ENCODE measurements around the gene LRCH1. TPM values are rescaled to one million over a fixed set of nuclear protein-coding genes. Genes with fewer than 3 reads are reported as not detected.

The LRCH1 gene
- polyA plus RNA-seq, 1 of the 3 experiments (the other 2 are of a cell fraction) = 5.5 TPM

DNA sequence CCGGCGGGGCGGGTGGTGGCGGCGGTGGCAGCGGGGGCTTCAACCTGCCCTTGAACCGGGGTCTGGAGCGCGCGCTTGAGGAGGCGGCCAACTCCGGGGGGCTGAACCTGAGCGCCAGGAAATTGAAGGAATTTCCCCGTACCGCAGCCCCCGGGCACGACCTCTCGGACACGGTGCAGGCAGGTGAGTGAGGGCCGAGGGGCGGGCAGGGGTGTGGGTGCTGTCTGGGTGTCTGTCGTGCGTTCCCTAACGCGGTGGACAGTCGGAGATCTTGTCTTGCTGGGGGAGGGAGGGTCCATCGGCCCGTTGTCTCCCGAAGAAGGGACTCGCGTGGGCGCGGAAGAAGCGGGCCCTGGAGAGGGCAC, 533 bp downstream of the LRCH1 start:
- Histone ChIP-seq H3K9me2 (no peaks in the 10 kb centered on the region), H3K4me3 (ENCODE audit: low read depth in 2 of 2, low read length in 1 of 2) (peak overlapping the region; percentile 85 to 97), H3K4me2 (peak overlapping the region; percentile 98), H2AFZ (ENCODE audit: low read depth) (peak overlapping the region; percentile 59; the same call in 1 of the 2 replicates), H3K36me3 (replicated peaks in 1 of 2; ENCODE audit: control insufficient read depth in 1 of 2, insufficient read depth in 2 of 2, low read length in 1 of 2) (no peaks in the 10 kb centered on the region), H4K20me1 (ENCODE audit: insufficient read depth) (peaks cover 28% of the 10 kb centered on the region), H3K27me3 (ENCODE audit: insufficient read depth) (no peaks in the 10 kb centered on the region), H3K27ac (ENCODE audit: low read depth in 2 of 2, low read length in 1 of 2) (peak overlapping the region; percentile 88 to 91), H3F3A (replicated peaks; ENCODE audit: insufficient read depth) (peaks cover 28% of the 10 kb centered on the region), H3K4me1 (ENCODE audit: control insufficient read depth in 1 of 2, insufficient read depth in 2 of 2, low read depth in 1 of 2, low read length in 1 of 2) (peaks cover 8 to 13% of the 10 kb centered on the region in 2 experiments), H3K79me2 (ENCODE audit: insufficient read depth) (peaks cover 61% of the 10 kb centered on the region), H3K9ac (peak overlapping the region; percentile 93), H3K9me3 (no peaks in the 10 kb centered on the region)
- TF ChIP-seq GATA2 (CRISPR knock-in tag; IDR thresholded peaks at IDR 0.05) = peak; percentile 23; the same call in 1 of the 2 replicates
- no peak for TF ChIP-seq NFIC (IDR thresholded peaks at IDR 0.05; ENCODE audit: borderline replicate concordance)
- TF ChIP-seq, protein P1, sequence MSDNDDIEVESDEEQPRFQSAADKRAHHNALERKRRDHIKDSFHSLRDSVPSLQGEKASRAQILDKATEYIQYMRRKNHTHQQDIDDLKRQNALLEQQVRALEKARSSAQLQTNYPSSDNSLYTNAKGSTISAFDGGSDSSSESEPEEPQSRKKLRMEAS (IDR thresholded peaks at IDR 0.05; ENCODE audit: low read depth) = no peak
- CTCF ChIA-PET = interaction anchor here (2.9 kb wide), 1 partner anchor 170 kb away, joined by 88 read pairs; no protein-coding TSS in a partner anchor
- peak; percentile 60 for DNase-seq
- POLR2A ChIA-PET = no interaction called here
- 0% methylated on average over 16 of the region's 34 CpGs for WGBS (ENCODE audit: low lambda C conversion rate)

DNA sequence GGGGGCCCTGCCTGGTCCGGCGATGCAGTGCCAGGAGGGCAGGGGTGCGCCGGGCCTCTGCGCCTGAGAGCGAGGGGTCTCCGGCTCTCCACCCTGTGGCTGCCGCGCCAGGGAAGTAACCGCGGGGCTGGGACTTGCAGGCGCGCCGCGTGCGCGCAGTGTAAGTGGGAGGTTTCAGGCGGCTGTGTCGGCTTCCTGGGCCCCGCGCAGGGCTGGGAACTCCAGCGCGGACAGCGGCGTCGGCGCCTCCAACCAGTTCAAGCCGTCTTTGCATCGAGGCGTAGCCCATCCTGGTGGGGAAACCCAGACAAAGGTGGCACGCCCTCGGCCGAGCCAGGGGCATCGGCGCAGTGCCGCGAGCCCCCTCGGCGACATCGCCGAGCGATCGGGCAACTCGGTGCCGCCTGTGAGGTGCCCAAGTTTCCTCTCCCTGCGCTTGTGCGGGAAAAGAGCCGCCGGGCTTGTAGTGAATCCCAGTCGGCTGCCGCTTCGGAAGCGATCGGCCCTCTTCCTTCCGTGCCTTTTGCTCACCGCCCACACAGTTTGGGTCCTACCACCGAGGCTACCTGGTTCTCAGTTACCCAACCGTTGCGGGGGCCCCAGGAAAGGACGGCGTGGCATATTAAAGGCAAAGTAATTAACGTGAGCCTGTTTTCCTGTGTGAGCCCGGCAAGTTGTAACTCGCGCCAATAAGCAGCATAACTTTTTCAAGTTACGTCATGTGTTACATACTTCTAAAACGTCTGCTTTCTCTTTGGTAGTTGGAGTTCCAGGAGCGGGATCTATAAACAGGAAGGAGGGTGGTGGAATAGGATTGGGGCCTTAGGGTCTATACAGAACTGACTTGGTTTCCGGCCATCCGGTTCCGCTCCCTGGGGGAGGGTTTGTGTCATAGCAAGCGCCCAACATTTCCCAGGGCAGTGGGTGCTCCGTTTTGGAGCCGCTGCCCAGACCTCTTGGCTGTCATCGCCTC, 1.2 kb downstream of the LRCH1 start:
- H3K27ac ChIP-seq (ENCODE audit: low read depth in 2 of 2, low read length in 1 of 2) = peak overlapping the region; percentile 88 to 91
- peak overlapping the region; percentile 98 for H3K4me2 ChIP-seq
- POLR2A ChIA-PET = no interaction called here
- CTCF ChIA-PET = interaction anchor here (1.3 kb wide), 1 partner anchor 90 kb away, joined by 3 read pairs; no protein-coding TSS in a partner anchor
- WGBS (ENCODE audit: low lambda C conversion rate) = 1% methylated on average over 35 of the region's 75 CpGs
- peak overlapping the region; percentile 85 to 97 for H3K4me3 ChIP-seq (ENCODE audit: low read depth in 2 of 2, low read length in 1 of 2)
- no peaks in the 10 kb centered on the region for H3K9me2 ChIP-seq
- peaks cover 13% of the 10 kb centered on the region in 2 experiments for H3K4me1 ChIP-seq (ENCODE audit: control insufficient read depth in 1 of 2, insufficient read depth in 2 of 2, low read depth in 1 of 2, low read length in 1 of 2)
- peaks cover 35% of the 10 kb centered on the region for H4K20me1 ChIP-seq (ENCODE audit: insufficient read depth)
- no peaks in the 10 kb centered on the region for H3K27me3 ChIP-seq (ENCODE audit: insufficient read depth)
- no peaks in the 10 kb centered on the region for H3K9me3 ChIP-seq
- peak overlapping the region; percentile 71 for H2AFZ ChIP-seq (ENCODE audit: low read depth)
- peaks cover 67% of the 10 kb centered on the region for H3K79me2 ChIP-seq (ENCODE audit: insufficient read depth)
- DNase-seq = peak; percentile 77
- peaks cover 31% of the 10 kb centered on the region for H3F3A ChIP-seq (replicated peaks; ENCODE audit: insufficient read depth)
- no peaks in the 10 kb centered on the region for H3K36me3 ChIP-seq (replicated peaks in 1 of 2; ENCODE audit: control insufficient read depth in 1 of 2, insufficient read depth in 2 of 2, low read length in 1 of 2)
- H3K9ac ChIP-seq = peak overlapping the region; percentile 93
- TF ChIP-seq FOXM1 (IDR thresholded peaks at IDR 0.05; ENCODE audit: low read depth) (no peak), TAF1 (IDR thresholded peaks at IDR 0.05; ENCODE audit: borderline replicate concordance, low read depth, low read length) (0 out of 2 replicates have a peak, but pooled peaks have one; percentile 9), GABPA (IDR thresholded peaks at IDR 0.05; ENCODE audit: low read depth) (peak; percentile 62), TEAD4 (IDR thresholded peaks at IDR 0.05; ENCODE audit: borderline replicate concordance, insufficient read depth) (no peak), NRF1 (IDR thresholded peaks at IDR 0.05; ENCODE audit: low read depth, low read length) (0 out of 2 replicates have a peak, but pooled peaks have one; percentile 25), FOSL2 (IDR thresholded peaks at IDR 0.05; ENCODE audit: borderline replicate concordance, low read depth) (no peak), MEF2A (IDR thresholded peaks at IDR 0.05; ENCODE audit: borderline replicate concordance, low read depth) (no peak), SIN3A (IDR thresholded peaks at IDR 0.05; ENCODE audit: borderline replicate concordance, low read depth, low read length) (peak; percentile 52; the same call in 1 of the 2 replicates), YY1 (IDR thresholded peaks at IDR 0.05; ENCODE audit: low read depth) (no peak), ELF1 (IDR thresholded peaks at IDR 0.05) (no peak; the same call in 1 of the 2 replicates), MXI1 (IDR thresholded peaks at IDR 0.05; ENCODE audit: low read depth, low read length) (peak; percentile 73)
- TF ChIP-seq, protein P2, sequence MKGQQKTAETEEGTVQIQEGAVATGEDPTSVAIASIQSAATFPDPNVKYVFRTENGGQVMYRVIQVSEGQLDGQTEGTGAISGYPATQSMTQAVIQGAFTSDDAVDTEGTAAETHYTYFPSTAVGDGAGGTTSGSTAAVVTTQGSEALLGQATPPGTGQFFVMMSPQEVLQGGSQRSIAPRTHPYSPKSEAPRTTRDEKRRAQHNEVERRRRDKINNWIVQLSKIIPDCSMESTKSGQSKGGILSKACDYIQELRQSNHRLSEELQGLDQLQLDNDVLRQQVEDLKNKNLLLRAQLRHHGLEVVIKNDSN (IDR thresholded peaks at IDR 0.05; ENCODE audit: borderline replicate concordance, low read depth) = 0 out of 2 replicates have a peak, but pooled peaks have one; percentile 3
- TF ChIP-seq, protein P1 (IDR thresholded peaks at IDR 0.05; ENCODE audit: low read depth) = 0 out of 2 replicates have a peak, but pooled peaks have one; percentile 14
- TF ChIP-seq, protein P3, sequence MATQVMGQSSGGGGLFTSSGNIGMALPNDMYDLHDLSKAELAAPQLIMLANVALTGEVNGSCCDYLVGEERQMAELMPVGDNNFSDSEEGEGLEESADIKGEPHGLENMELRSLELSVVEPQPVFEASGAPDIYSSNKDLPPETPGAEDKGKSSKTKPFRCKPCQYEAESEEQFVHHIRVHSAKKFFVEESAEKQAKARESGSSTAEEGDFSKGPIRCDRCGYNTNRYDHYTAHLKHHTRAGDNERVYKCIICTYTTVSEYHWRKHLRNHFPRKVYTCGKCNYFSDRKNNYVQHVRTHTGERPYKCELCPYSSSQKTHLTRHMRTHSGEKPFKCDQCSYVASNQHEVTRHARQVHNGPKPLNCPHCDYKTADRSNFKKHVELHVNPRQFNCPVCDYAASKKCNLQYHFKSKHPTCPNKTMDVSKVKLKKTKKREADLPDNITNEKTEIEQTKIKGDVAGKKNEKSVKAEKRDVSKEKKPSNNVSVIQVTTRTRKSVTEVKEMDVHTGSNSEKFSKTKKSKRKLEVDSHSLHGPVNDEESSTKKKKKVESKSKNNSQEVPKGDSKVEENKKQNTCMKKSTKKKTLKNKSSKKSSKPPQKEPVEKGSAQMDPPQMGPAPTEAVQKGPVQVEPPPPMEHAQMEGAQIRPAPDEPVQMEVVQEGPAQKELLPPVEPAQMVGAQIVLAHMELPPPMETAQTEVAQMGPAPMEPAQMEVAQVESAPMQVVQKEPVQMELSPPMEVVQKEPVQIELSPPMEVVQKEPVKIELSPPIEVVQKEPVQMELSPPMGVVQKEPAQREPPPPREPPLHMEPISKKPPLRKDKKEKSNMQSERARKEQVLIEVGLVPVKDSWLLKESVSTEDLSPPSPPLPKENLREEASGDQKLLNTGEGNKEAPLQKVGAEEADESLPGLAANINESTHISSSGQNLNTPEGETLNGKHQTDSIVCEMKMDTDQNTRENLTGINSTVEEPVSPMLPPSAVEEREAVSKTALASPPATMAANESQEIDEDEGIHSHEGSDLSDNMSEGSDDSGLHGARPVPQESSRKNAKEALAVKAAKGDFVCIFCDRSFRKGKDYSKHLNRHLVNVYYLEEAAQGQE (IDR thresholded peaks at IDR 0.05; ENCODE audit: low read depth, low read length) = 0 out of 2 replicates have a peak, but pooled peaks have one; percentile 60
- TF ChIP-seq, protein P4, sequence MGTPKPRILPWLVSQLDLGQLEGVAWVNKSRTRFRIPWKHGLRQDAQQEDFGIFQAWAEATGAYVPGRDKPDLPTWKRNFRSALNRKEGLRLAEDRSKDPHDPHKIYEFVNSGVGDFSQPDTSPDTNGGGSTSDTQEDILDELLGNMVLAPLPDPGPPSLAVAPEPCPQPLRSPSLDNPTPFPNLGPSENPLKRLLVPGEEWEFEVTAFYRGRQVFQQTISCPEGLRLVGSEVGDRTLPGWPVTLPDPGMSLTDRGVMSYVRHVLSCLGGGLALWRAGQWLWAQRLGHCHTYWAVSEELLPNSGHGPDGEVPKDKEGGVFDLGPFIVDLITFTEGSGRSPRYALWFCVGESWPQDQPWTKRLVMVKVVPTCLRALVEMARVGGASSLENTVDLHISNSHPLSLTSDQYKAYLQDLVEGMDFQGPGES (IDR thresholded peaks at IDR 0.05; ENCODE audit: low read depth, low read length) = no peak

Data from SK-N-SH (cell line).